HG03575 (cell line): Measurements from ENCODE around the gene MLNR.

Experiments
- ATAC-seq: cut with Tn5 transposase; IDR thresholded peaks from one replicate; pipeline ENCODE4 v1.9.1; 2021; ENCODE audit not compliant: unreplicated experiment, insufficient number of reproducible peaks, low FRiP score; ENCODE audit errors: extremely low read depth

Gene MLNR

GRCh38 chr13:49262634-49263033, 42.5 kb downstream of the MLNR start:
- ATAC-seq = no peak

GRCh38 chr13:49265822-49266221, 45.7 kb downstream of the MLNR start:
- no peak for ATAC-seq

GRCh38 chr13:49271264-49271663, 51.1 kb downstream of the MLNR start:
- no peak for ATAC-seq
